ENCODE data around the gene EFNA5. TPM values are rescaled to one million over a fixed set of nuclear protein-coding genes. Genes with fewer than 3 reads are reported as not detected.

Gene EFNA5
- total RNA-seq, 1 donor from 2014 or later = 93.7 TPM

- peak; percentile 48 to 64 for DNase-seq (ENCODE audit: low read depth in 2 of 2)
Observed at GRCh38 chr5:107519900-107520354, 150.8 kb downstream of the EFNA5 start.

GRCh38 chr5:107518616-107519015, 152.1 kb downstream of the EFNA5 start:
- DNase-seq (ENCODE audit: low read depth in 2 of 2) = no peak

GRCh38 chr5:107518190-107518589, 152.5 kb downstream of the EFNA5 start:
- DNase-seq (ENCODE audit: low read depth in 2 of 2) = no peak

GRCh38 chr5:107517185-107518033, 153.3 kb downstream of the EFNA5 start:
- no peak for DNase-seq (ENCODE audit: low read depth in 2 of 2)

- no peak for DNase-seq (ENCODE audit: low read depth in 2 of 2)
Observed at GRCh38 chr5:107516452-107517184, 154.1 kb downstream of the EFNA5 start.

- DNase-seq (ENCODE audit: low read depth in 2 of 2) = no peak
Observed at GRCh38 chr5:107515521-107516080, 155.1 kb downstream of the EFNA5 start.

- DNase-seq (ENCODE audit: low read depth in 2 of 2) = no peak
Observed at GRCh38 chr5:107514305-107514704, 156.4 kb downstream of the EFNA5 start.

GRCh38 chr5:107513337-107514085, 157.2 kb downstream of the EFNA5 start:
- peak; percentile 23 to 86 for DNase-seq (ENCODE audit: low read depth in 2 of 2)

GRCh38 chr5:107512029-107512428, 158.7 kb downstream of the EFNA5 start:
- DNase-seq (ENCODE audit: low read depth in 2 of 2) = no peak

GRCh38 chr5:107510125-107510524, 160.6 kb downstream of the EFNA5 start:
- DNase-seq (ENCODE audit: low read depth in 2 of 2) = no peak

- DNase-seq (ENCODE audit: low read depth in 2 of 2) = no peak
Observed at GRCh38 chr5:107508097-107508496, 162.6 kb downstream of the EFNA5 start.

- DNase-seq (ENCODE audit: low read depth in 2 of 2) = no peak
Observed at GRCh38 chr5:107505763-107506534, 164.8 kb downstream of the EFNA5 start.

GRCh38 chr5:107504424-107504823, 166.3 kb downstream of the EFNA5 start:
- DNase-seq (ENCODE audit: low read depth in 2 of 2) = no peak

GRCh38 chr5:107502676-107503060, 168.1 kb downstream of the EFNA5 start:
- peak in 1 of 2 donors; percentile 41 for DNase-seq (ENCODE audit: low read depth in 2 of 2)

GRCh38 chr5:107501965-107502675, 168.6 kb downstream of the EFNA5 start:
- peak; percentile 89 to 91 for DNase-seq (ENCODE audit: low read depth in 2 of 2)

GRCh38 chr5:107500840-107501239, 169.9 kb downstream of the EFNA5 start:
- DNase-seq (ENCODE audit: low read depth in 2 of 2) = peak in 1 of 2 donors; percentile 50

GRCh38 chr5:107500347-107500746, 170.4 kb downstream of the EFNA5 start:
- DNase-seq (ENCODE audit: low read depth in 2 of 2) = peak in 1 of 2 donors; percentile 54

GRCh38 chr5:107499776-107500175, 171.0 kb downstream of the EFNA5 start:
- DNase-seq (ENCODE audit: low read depth in 2 of 2) = peak in 1 of 2 donors; percentile 49

- peak in 1 of 2 donors; percentile 65 for DNase-seq (ENCODE audit: low read depth in 2 of 2)
Observed at GRCh38 chr5:107499237-107499636, 171.5 kb downstream of the EFNA5 start.

- no peak for DNase-seq (ENCODE audit: low read depth in 2 of 2)
Observed at GRCh38 chr5:107496466-107496865, 174.3 kb downstream of the EFNA5 start.
